ENCODE results near the gene TGFBRAP1.

- TF ChIP-seq, protein P1, sequence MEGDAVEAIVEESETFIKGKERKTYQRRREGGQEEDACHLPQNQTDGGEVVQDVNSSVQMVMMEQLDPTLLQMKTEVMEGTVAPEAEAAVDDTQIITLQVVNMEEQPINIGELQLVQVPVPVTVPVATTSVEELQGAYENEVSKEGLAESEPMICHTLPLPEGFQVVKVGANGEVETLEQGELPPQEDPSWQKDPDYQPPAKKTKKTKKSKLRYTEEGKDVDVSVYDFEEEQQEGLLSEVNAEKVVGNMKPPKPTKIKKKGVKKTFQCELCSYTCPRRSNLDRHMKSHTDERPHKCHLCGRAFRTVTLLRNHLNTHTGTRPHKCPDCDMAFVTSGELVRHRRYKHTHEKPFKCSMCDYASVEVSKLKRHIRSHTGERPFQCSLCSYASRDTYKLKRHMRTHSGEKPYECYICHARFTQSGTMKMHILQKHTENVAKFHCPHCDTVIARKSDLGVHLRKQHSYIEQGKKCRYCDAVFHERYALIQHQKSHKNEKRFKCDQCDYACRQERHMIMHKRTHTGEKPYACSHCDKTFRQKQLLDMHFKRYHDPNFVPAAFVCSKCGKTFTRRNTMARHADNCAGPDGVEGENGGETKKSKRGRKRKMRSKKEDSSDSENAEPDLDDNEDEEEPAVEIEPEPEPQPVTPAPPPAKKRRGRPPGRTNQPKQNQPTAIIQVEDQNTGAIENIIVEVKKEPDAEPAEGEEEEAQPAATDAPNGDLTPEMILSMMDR (IDR thresholded peaks at IDR 0.05), result no peak
- no peak for TF ChIP-seq POLR2A (IDR thresholded peaks at IDR 0.05)
Measured at GRCh38 chr2:105215586-105216192, 113.8 kb downstream of the TGFBRAP1 start.

All from stomach (tissue), 4 donors.